Cardiac muscle cell (in vitro differentiated cells and primary cell): ENCODE results near the gene RUFY2. TPM values are rescaled to one million over a fixed set of nuclear protein-coding genes. Genes with fewer than 3 reads are reported as not detected.

Source experiments
- DNase-seq, 2 donors: peaks; one replicate each; pipeline versions ENCODE4 v3.0.0 to v3.0.0-alpha.2; 2010 to 2017; ENCODE audit warnings: low read depth in 1 of 2, low spot score in 1 of 2
- H3K27ac ChIP-seq: fragments of 200-600 bp; sonication (generic); 2 replicates; pipeline ENCODE4 v1.5.1; 2016
- H3K27me3 ChIP-seq: fragments of 200-600 bp; sonication (generic); 2 replicates; pipeline ENCODE4 v1.6.0; 2016; ENCODE audit warnings: control low read depth
- H3K36me3 ChIP-seq: fragments of 200-600 bp; sonication (generic); 2 replicates; pipeline ENCODE4 v1.5.1; 2016; ENCODE audit warnings: control low read depth
- H3K4me1 ChIP-seq: fragments of 200-600 bp; sonication (generic); 2 replicates; pipeline ENCODE4 v1.8.1; 2017; ENCODE audit warnings: low read depth, mild to moderate bottlenecking, mixed run types
- H3K4me3 ChIP-seq: fragments of 200-600 bp; sonication (generic); 2 replicates; pipeline ENCODE4 v1.5.1; 2016; ENCODE audit warnings: mild to moderate bottlenecking
- H3K9me3 ChIP-seq: fragments of 200-600 bp; sonication (generic); 2 replicates; pipeline ENCODE4 v1.5.1; 2017; ENCODE audit warnings: low read depth, mild to moderate bottlenecking, control low read depth
- polyA plus RNA-seq: library from polyadenylated mRNA; unstranded; fragments of >200 nt; fragmentation: Nextera tagmentation; extraction: Ambion mirVana; gene quantifications from 2 replicates; pipeline ENCODE4 v1.2.1, GENCODE V29; 2016
- total RNA-seq: library from RNA; depleted of rRNA; stranded (reverse); fragments of >200 nt; gene quantifications from 2 replicates; pipeline ENCODE4 v1.2.3, GENCODE V29; 2016
- TF ChIP-seq, protein P1 (sequence below): IDR thresholded peaks from 2 replicates; pipeline ENCODE4 v1.5.1; 2012; ENCODE audit warnings: low read depth, mild to moderate bottlenecking, low read length

The RUFY2 gene
- total and polyA plus RNA-seq, 2 experiments from 2014 or later: 10.2 to 12.1 TPM

DNA sequence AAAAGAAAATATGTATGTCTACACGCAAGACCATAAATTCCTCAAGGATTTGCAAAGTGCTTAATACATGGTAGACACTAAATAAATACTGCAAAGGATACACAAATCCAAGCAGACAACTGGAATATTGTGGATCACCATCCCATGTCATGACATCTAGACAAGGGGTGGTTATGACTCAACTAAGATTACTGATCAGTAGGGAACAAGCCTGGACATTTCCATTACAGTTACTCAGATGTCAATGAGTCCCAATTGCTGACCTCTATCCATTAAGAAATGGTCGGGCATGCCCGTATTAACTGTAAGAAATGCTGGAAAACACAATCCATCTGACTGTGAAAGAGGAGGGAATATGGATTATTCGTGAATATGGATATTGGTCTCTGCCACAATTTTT, 27.6 kb upstream of the RUFY2 start:
- Histone ChIP-seq H3K36me3 (peaks cover 11% of the 10 kb centered on the region), H3K4me1 (no peaks in the 10 kb centered on the region), H3K27me3 (no peaks in the 10 kb centered on the region), H3K4me3 (no peak overlapping the region), H3K27ac (no peak overlapping the region), H3K9me3 (no peaks in the 10 kb centered on the region)
- TF ChIP-seq, protein P1, sequence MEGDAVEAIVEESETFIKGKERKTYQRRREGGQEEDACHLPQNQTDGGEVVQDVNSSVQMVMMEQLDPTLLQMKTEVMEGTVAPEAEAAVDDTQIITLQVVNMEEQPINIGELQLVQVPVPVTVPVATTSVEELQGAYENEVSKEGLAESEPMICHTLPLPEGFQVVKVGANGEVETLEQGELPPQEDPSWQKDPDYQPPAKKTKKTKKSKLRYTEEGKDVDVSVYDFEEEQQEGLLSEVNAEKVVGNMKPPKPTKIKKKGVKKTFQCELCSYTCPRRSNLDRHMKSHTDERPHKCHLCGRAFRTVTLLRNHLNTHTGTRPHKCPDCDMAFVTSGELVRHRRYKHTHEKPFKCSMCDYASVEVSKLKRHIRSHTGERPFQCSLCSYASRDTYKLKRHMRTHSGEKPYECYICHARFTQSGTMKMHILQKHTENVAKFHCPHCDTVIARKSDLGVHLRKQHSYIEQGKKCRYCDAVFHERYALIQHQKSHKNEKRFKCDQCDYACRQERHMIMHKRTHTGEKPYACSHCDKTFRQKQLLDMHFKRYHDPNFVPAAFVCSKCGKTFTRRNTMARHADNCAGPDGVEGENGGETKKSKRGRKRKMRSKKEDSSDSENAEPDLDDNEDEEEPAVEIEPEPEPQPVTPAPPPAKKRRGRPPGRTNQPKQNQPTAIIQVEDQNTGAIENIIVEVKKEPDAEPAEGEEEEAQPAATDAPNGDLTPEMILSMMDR: no peak
- no peak for DNase-seq

DNA sequence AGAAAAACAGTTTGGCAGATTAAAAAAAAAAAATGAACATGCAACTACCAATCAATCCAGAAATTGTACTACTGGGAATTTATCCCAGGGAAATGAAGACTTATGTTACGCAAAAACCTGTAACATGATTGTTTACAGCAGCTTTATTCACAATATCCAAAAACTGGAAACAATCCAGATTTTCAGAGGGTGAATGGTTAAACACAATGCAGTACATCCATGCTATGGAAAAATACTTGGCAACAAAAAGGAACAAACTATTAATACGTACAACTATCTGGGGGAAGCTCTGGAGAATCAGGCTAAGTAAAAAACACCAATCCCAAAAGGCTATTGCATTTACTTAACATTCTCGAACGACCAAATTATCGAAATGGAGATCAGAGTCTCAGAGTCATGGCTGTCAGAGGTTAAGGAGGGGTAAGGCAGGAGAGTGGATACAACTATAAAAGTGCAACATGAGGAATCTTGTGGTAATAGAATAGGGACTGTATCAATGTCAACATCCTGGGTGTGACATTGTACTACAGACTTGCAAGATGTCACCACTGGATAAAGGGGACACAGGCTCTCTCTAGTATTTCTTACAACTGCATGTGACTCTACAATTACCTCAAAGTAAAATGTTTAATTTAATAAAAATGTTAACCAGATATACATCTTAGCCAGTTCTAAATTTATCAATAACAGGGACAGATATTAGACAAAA, 21.5 kb upstream of the RUFY2 start:
- Histone ChIP-seq H3K4me1 (no peaks in the 10 kb centered on the region), H3K4me3 (no peak overlapping the region), H3K27ac (no peak overlapping the region), H3K9me3 (no peaks in the 10 kb centered on the region), H3K36me3 (peaks cover 8% of the 10 kb centered on the region), H3K27me3 (no peaks in the 10 kb centered on the region)
- TF ChIP-seq, protein P1: no peak
- no peak for DNase-seq

GRCh38 chr10:68424454-68425014, 17.5 kb upstream of the RUFY2 start:
- Histone ChIP-seq H3K36me3 (peaks cover 8% of the 10 kb centered on the region), H3K4me3 (no peak overlapping the region)

GRCh38 chr10:68423522-68423921, 16.4 kb upstream of the RUFY2 start:
- no peak for DNase-seq
- H3K4me1 ChIP-seq: no peaks in the 10 kb centered on the region
- TF ChIP-seq, protein P1: no peak
- peaks cover 7% of the 10 kb centered on the region for H3K36me3 ChIP-seq
- no peaks in the 10 kb centered on the region for H3K27me3 ChIP-seq
- no peaks in the 10 kb centered on the region for H3K9me3 ChIP-seq
- no peak overlapping the region for H3K4me3 ChIP-seq
- H3K27ac ChIP-seq: no peak overlapping the region

More at GRCh38 chr10:68424454-68425014, 17.5 kb upstream of the RUFY2 start:
- no peaks in the 10 kb centered on the region for H3K4me1 ChIP-seq
- H3K9me3 ChIP-seq: no peaks in the 10 kb centered on the region
- TF ChIP-seq, protein P1: no peak
- no peak overlapping the region for H3K27ac ChIP-seq
- DNase-seq: no peak
- no peaks in the 10 kb centered on the region for H3K27me3 ChIP-seq

- H3K4me1 ChIP-seq: no peaks in the 10 kb centered on the region
- no peak overlapping the region for H3K4me3 ChIP-seq
- TF ChIP-seq, protein P1: no peak
- peaks cover 7% of the 10 kb centered on the region for H3K36me3 ChIP-seq
- no peaks in the 10 kb centered on the region for H3K9me3 ChIP-seq
- H3K27ac ChIP-seq: no peak overlapping the region
- no peak for DNase-seq
- H3K27me3 ChIP-seq: no peaks in the 10 kb centered on the region
Observed at GRCh38 chr10:68419376-68419775, 12.3 kb upstream of the RUFY2 start.
